ENCODE data around the gene CTCFL.

The CTCFL gene

GRCh38 chr20:57470212-57470522 lies 54.8 kb downstream of the CTCFL start:
- peaks cover 4% of the 10 kb centered on the region for H3K27me3 Mint-ChIP-seq
- no peak for DNase-seq (ENCODE audit: low spot score in 2 of 2)
- no peaks in the 10 kb centered on the region for H3K9me3 Mint-ChIP-seq
- H3K36me3 Mint-ChIP-seq = no peaks in the 10 kb centered on the region
- peaks cover 43% of the 10 kb centered on the region for H3K4me1 Mint-ChIP-seq
- H3K27ac Mint-ChIP-seq = no peak overlapping the region
- no peak overlapping the region for H3K4me3 Mint-ChIP-seq
- ATAC-seq (ENCODE audit: low read depth) = no peak

- ATAC-seq (ENCODE audit: low read depth) (peak; percentile 71), DNase-seq (ENCODE audit: low spot score in 2 of 2) (no peak)
- Mint-ChIP-seq H3K27ac (no peak overlapping the region), H3K4me1 (peaks cover 42% of the 10 kb centered on the region), H3K9me3 (no peaks in the 10 kb centered on the region), H3K4me3 (peak overlapping the region; percentile 11), H3K27me3 (peaks cover 4% of the 10 kb centered on the region), H3K36me3 (no peaks in the 10 kb centered on the region)
These were observed 55.3 kb downstream of the CTCFL start for GRCh38 chr20:57469418-57470211.

- ATAC-seq (ENCODE audit: low read depth) (peak; percentile 51), DNase-seq (ENCODE audit: low spot score in 2 of 2) (no peak)
- H3K4me1 Mint-ChIP-seq = peaks cover 34% of the 10 kb centered on the region
- peak overlapping the region; percentile 47 for H3K4me3 Mint-ChIP-seq
- H3K9me3 Mint-ChIP-seq = no peaks in the 10 kb centered on the region
- peaks cover 4% of the 10 kb centered on the region for H3K27me3 Mint-ChIP-seq
- H3K27ac Mint-ChIP-seq = no peak overlapping the region
- no peaks in the 10 kb centered on the region for H3K36me3 Mint-ChIP-seq
These were observed 56.2 kb downstream of the CTCFL start for GRCh38 chr20:57468523-57469417.

- ATAC-seq (ENCODE audit: low read depth) (no peak), DNase-seq (ENCODE audit: low spot score in 2 of 2) (no peak)
- Mint-ChIP-seq H3K36me3 (no peaks in the 10 kb centered on the region), H3K27me3 (peaks cover 4% of the 10 kb centered on the region), H3K4me1 (peaks cover 31% of the 10 kb centered on the region), H3K4me3 (no peak overlapping the region), H3K27ac (no peak overlapping the region), H3K9me3 (no peaks in the 10 kb centered on the region)
These were observed 57.2 kb downstream of the CTCFL start for GRCh38 chr20:57467742-57468141.

GRCh38 chr20:57465943-57466342 lies 59.0 kb downstream of the CTCFL start:
- no peak overlapping the region for H3K4me3 Mint-ChIP-seq
- no peaks in the 10 kb centered on the region for H3K9me3 Mint-ChIP-seq
- peaks cover 27% of the 10 kb centered on the region for H3K4me1 Mint-ChIP-seq
- H3K27me3 Mint-ChIP-seq = peaks cover 4% of the 10 kb centered on the region
- ATAC-seq (ENCODE audit: low read depth) (no peak), DNase-seq (ENCODE audit: low spot score in 2 of 2) (no peak)
- no peak overlapping the region for H3K27ac Mint-ChIP-seq
- H3K36me3 Mint-ChIP-seq = no peaks in the 10 kb centered on the region

GRCh38 chr20:57465486-57465885 lies 59.5 kb downstream of the CTCFL start:
- Mint-ChIP-seq H3K36me3 (no peaks in the 10 kb centered on the region), H3K9me3 (no peaks in the 10 kb centered on the region), H3K27me3 (peaks cover 4% of the 10 kb centered on the region), H3K4me3 (no peak overlapping the region), H3K4me1 (peaks cover 27% of the 10 kb centered on the region), H3K27ac (no peak overlapping the region)
- DNase-seq (ENCODE audit: low spot score in 2 of 2) = no peak
- no peak for ATAC-seq (ENCODE audit: low read depth)

GRCh38 chr20:57464642-57465211 lies 60.2 kb downstream of the CTCFL start:
- Mint-ChIP-seq H3K27me3 (peaks cover 4% of the 10 kb centered on the region), H3K36me3 (no peaks in the 10 kb centered on the region), H3K27ac (no peak overlapping the region), H3K4me1 (peaks cover 21% of the 10 kb centered on the region), H3K4me3 (no peak overlapping the region), H3K9me3 (no peaks in the 10 kb centered on the region)
- no peak for DNase-seq (ENCODE audit: low spot score in 2 of 2)
- no peak for ATAC-seq (ENCODE audit: low read depth)

- no peaks in the 10 kb centered on the region for H3K36me3 Mint-ChIP-seq
- DNase-seq (ENCODE audit: low spot score in 2 of 2) (no peak), ATAC-seq (ENCODE audit: low read depth) (no peak)
- H3K4me1 Mint-ChIP-seq = peaks cover 10% of the 10 kb centered on the region
- H3K27me3 Mint-ChIP-seq = no peaks in the 10 kb centered on the region
- no peak overlapping the region for H3K4me3 Mint-ChIP-seq
- no peaks in the 10 kb centered on the region for H3K9me3 Mint-ChIP-seq
- no peak overlapping the region for H3K27ac Mint-ChIP-seq
These were observed 62.2 kb downstream of the CTCFL start for GRCh38 chr20:57462781-57463180.

- ATAC-seq (ENCODE audit: low read depth) = no peak
- no peak for DNase-seq (ENCODE audit: low spot score in 2 of 2)
- no peak overlapping the region for H3K4me3 Mint-ChIP-seq
- H3K36me3 Mint-ChIP-seq = no peaks in the 10 kb centered on the region
- no peaks in the 10 kb centered on the region for H3K27me3 Mint-ChIP-seq
- no peaks in the 10 kb centered on the region for H3K9me3 Mint-ChIP-seq
- no peak overlapping the region for H3K27ac Mint-ChIP-seq
- H3K4me1 Mint-ChIP-seq = peaks cover 10% of the 10 kb centered on the region
These were observed 63.2 kb downstream of the CTCFL start for GRCh38 chr20:57461726-57462125.

- Mint-ChIP-seq H3K27ac (no peak overlapping the region), H3K9me3 (no peaks in the 10 kb centered on the region), H3K4me3 (no peak overlapping the region), H3K27me3 (no peaks in the 10 kb centered on the region), H3K36me3 (no peaks in the 10 kb centered on the region), H3K4me1 (peaks cover 12% of the 10 kb centered on the region)
- DNase-seq (ENCODE audit: low spot score in 2 of 2) = no peak
- no peak for ATAC-seq (ENCODE audit: low read depth)
These were observed 64.0 kb downstream of the CTCFL start for GRCh38 chr20:57460781-57461465.

- no peaks in the 10 kb centered on the region for H3K36me3 Mint-ChIP-seq
- ATAC-seq (ENCODE audit: low read depth) = no peak
- no peak for DNase-seq (ENCODE audit: low spot score in 2 of 2)
- H3K9me3 Mint-ChIP-seq = no peaks in the 10 kb centered on the region
- peaks cover 20% of the 10 kb centered on the region for H3K4me1 Mint-ChIP-seq
- no peaks in the 10 kb centered on the region for H3K27me3 Mint-ChIP-seq
- H3K4me3 Mint-ChIP-seq = no peak overlapping the region
- H3K27ac Mint-ChIP-seq = no peak overlapping the region
These were observed 65.0 kb downstream of the CTCFL start for GRCh38 chr20:57459897-57460296.

- peaks cover 21% of the 10 kb centered on the region for H3K4me1 Mint-ChIP-seq
- no peak overlapping the region for H3K27ac Mint-ChIP-seq
- H3K36me3 Mint-ChIP-seq = no peaks in the 10 kb centered on the region
- no peaks in the 10 kb centered on the region for H3K9me3 Mint-ChIP-seq
- H3K4me3 Mint-ChIP-seq = no peak overlapping the region
- DNase-seq (ENCODE audit: low spot score in 2 of 2) (no peak), ATAC-seq (ENCODE audit: low read depth) (no peak)
- no peaks in the 10 kb centered on the region for H3K27me3 Mint-ChIP-seq
These were observed 65.7 kb downstream of the CTCFL start for GRCh38 chr20:57459278-57459677.

- Mint-ChIP-seq H3K36me3 (no peaks in the 10 kb centered on the region), H3K4me3 (no peak overlapping the region), H3K27me3 (no peaks in the 10 kb centered on the region), H3K27ac (no peak overlapping the region), H3K4me1 (peaks cover 25% of the 10 kb centered on the region), H3K9me3 (no peaks in the 10 kb centered on the region)
- ATAC-seq (ENCODE audit: low read depth) = peak; percentile 42
- no peak for DNase-seq (ENCODE audit: low spot score in 2 of 2)
These were observed 66.4 kb downstream of the CTCFL start for GRCh38 chr20:57458400-57459160.
